ENCODE results near the gene ACMSD.
"Not testable (repeated sequence)": the region's sequence is repeated elsewhere in the genome, so short reads cannot be mapped to it uniquely, and the experiment has no call there.

ACMSD gene

DNA sequence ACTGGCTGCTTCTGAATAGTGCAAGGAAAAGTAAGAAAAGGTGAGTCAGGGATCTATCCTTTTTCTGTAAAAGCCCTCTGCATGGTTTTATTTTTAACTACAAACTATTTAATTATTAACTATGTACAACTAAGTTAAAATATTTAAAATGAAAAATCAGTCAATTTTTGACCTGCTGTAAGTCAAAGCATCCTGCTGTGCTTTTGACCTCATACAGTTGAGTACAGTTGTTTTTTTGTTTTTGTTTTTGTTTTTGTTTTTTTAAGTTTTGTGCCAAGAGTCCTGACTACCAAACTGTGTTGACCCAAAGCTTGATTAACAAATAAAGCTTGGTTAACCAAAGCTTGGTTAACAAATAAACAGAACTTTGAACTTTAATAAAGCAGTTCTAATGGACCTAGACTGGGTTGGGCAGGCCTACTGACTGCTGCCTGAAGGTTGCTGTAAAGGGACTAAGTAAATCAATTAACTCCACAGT, at the start of gene ACMSD:
ACMSD (plus strand) TSS at position 474 of the 478 bp plus-strand sequence. CDS start 67 bp downstream, outside the sequence.
- no peak for DNase-seq (ENCODE audit: low read depth in 2 of 2)

DNA sequence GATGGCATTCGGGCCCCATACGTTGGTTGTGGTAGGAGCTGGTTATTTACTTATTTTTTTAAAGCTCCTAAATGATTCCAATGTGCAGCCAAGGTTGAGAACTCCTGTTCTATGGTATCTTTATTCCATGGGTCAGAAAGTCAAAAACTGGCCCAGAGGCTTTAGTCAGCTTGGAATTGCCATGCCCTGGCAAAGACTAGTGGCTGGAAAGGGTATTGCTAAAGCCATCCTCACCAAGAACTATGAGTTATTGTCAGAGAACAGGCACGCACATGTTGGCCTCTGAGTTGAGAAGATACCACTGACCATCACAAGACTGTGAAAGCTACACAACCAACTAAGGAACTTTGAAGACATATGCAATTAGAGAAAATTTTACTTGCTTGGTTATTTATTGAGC, 47.9 kb upstream of the ACMSD start:
- DNase-seq (ENCODE audit: low read depth in 2 of 2): no peak

DNA sequence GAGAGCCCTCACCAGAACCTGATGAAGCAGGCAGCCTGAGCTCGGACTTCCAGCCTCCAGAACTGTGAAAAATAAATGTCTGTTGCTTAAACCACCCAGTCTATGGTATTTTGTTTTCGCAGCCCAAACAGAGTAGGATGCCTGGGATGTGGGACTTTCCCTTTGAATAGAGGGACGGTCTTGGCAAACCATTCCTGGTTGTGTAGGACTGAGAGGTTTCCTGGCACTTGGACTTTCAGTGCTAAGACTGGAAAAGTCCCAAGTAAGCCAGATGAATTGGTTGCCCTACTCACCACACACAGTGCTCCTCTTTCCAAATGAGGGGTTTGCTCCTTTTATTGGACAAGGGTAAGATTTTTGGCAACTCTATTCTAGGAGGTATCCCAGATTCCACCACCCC, 46.8 kb upstream of the ACMSD start:
- no peak for DNase-seq (ENCODE audit: low read depth in 2 of 2)

DNA sequence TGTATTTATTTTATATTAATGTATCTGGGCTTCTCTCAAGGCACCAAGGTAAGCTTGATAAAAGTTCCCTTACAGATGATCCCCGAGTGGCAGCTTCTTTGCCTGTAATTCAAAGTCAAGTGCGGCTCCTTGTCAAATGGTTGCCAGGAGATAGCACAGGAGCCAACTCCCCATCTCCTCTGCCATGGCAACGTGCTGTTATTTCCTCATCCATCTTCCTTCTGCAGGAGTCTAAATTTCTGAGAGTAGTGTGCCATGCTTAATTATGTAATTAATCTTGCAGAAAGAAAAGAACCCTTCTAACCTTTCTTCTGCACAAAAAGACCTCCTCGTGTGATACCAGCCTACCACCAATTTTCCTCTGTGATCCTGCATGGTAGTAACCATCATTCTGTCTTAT, 46.2 kb upstream of the ACMSD start:
- DNase-seq (ENCODE audit: low read depth in 2 of 2): no peak

DNA sequence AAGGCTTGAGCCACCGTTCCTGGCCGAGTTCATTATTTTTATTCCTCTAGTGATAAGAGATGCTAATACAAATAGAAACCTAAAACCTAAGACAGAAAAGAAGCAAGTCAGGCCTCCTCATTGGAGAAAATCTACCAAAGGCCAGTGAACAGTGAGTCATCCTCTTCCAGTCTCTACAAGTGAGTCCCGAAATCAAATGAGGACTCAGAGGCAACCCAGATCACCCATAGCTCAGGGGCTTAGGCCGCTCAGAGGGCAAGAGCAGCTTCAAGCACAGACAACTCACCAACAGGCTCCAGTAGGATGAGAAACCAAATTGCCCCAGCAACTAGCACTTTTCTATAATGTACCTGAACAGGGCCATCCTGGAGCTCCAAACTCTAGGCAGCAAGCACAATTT, 42.7 kb upstream of the ACMSD start:
- no peak for DNase-seq (ENCODE audit: low read depth in 2 of 2)

DNA sequence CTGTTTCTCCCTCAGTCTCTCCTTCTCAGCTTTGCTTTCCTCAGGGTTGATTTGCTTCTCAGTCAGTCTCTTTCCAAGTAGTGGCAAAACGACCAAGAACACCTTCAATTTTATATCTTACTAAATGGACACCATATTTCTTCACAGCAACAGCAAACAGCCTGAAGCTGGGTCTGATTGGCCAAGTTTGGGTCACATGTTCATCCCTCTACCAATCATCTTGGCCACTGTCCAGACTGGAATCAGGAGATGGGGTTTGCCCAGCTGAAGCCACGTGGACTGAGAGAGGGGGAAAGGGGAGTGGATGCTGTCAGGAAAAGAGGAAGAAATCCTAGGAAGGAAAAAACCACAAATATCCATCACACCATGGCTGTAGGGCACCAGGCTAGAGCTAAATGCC, 42.0 kb upstream of the ACMSD start:
- no peak for DNase-seq (ENCODE audit: low read depth in 2 of 2)

DNA sequence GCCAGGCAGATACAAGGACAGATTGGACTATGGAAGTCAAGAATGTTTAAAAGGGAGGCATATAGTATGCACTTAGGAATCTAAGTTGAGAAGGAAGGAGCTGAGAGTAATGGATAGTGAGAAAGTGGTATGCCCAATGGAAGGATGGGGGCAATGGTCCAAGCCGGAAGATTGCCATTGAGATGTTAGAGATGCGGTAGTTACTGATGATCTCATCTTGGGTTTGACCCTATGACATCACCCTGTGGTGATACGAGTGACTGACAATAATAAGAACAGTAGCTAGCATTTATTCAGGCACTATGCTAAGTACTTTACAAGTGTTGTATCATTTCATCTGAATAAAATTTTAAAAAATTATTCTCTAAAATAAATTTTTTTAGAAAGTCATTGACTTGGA, 38.5 kb upstream of the ACMSD start:
- no peak for DNase-seq (ENCODE audit: low read depth in 2 of 2)

DNA sequence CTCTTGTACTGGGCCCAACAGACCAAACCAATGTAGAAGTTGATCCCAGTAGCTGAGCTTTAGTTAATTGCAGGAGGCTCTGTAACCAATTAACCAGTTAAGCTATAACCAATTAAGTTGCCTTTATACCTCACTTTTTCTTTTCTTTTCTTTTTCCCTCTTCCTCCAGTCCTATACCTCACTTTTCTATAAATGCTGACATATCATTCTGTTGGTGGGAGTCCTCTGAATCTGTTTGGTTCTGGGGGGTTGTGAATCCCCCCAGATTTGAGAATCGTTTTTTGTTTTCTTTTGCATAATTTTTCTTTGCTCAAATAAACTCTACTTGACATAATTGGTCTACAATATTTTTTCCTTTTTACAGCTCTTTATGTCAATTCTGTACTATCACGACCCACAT, 38.1 kb upstream of the ACMSD start:
- DNase-seq (ENCODE audit: low read depth in 2 of 2): no peak

DNA sequence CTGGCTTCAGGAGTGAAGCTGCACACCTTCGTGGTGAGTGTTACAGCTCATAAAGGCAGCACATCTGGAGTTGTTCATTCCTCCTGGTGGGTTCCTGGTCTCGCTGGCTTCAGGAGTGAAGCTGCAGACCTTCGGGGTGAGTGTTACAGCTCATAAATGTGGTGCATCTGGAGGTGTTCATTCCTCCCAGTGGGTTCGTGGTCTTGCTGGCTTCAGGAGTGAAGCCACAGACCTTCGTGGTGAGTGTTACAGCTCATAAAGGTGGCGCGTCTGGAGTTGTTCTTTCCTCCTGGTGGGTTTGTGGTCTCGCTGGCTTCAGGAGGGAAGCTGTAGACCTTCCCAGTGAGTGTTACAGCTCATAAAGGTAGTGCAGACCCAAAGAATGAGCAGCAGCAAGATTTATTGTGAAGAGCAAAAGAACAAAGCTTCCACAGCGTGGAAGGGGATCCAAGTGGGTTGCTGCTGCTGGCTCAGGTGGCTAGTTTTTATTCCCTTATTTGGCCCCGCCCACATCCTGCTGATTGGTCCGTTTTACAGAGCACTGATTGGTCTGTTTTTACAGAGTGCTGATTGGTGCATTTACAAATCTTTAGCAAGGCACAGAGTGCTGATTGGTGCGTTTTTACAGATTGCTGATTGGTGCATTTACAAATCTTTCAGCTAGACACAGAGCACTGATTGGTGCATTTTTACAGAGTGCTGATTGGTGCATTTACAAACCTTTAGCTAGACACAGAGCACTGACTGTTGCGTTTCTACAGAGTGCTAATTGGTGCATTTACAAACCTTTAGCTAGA, 34.6 kb upstream of the ACMSD start:
- DNase-seq (ENCODE audit: low read depth in 2 of 2): not testable (repeated sequence)

DNA sequence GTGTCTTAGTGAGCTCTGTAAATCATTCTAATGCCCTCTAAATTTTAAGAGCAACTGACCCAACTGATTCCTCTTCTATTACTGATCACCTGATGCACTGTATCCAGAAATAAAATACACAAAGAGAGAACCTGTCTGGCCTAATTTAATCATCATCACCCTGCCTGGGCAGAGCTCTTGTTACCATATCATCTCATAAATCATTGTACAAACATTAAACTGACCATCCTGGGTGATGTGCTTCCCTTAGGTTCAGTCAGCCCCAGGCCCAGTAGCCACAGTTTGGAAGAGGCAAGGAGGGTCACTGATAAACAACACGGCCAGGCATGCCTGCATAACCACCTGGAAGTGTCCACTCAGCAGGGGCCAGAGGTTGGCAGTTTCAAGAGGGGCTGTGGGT, 22.7 kb upstream of the ACMSD start:
- no peak for DNase-seq (ENCODE audit: low read depth in 2 of 2)

DNA sequence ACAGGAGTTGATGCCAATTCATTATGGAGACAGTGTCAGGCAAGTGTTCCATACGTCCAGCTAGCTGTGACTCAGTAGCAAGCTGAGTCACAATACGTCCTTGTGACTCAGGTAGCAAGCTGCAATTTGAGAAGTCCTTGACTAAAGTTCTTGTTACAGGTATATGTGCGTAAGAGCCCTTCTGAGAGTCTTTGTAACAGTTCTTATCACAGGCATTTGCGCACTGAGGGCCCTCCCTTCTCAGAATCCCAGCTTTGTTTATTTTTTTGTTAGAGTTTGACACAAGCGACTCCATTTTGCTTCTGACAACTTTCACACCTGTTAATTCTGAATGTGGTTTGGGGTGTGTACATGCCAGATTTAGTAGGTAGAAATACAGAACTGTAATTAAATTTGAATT, 20.1 kb upstream of the ACMSD start:
- no peak for DNase-seq (ENCODE audit: low read depth in 2 of 2)

DNA sequence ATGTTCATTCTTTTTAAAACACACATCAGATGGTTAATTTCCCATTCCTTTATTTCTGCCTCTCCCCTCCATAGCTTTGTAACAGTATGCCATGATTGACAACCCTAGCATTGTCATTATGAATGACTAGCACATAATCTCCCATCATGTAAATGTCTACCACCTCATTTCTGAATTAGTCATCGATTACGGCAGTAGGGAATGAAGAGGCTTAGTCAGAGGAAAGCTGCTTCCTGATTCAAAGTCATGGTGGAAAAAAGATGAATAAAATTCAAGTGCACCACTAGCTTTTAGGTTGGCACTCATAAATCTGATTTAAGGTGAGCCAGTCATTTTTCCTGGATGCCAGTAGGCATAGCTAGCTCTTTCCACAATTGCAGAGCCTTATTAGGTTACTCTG, 19.1 kb upstream of the ACMSD start:
- DNase-seq (ENCODE audit: low read depth in 2 of 2): no peak

DNA sequence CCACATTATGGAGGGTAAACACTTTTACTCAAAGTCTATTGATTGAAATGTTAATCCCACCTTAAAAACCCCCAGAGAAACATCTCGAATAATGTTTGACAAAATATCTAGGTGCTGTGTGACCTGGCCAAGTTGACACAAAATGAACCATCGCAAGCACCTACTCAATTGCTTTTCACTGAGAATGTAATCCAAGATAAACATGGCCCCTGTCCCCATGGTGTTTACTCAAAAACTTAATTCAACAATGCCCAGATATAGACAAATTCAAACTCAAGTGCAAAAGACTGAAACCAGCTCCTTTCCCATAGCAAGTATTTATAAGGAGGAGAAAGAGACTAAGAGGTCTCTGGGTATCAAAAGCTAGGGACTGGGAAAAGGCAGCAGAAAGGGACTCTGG, 15.0 kb upstream of the ACMSD start:
- DNase-seq (ENCODE audit: low read depth in 2 of 2): no peak

DNA sequence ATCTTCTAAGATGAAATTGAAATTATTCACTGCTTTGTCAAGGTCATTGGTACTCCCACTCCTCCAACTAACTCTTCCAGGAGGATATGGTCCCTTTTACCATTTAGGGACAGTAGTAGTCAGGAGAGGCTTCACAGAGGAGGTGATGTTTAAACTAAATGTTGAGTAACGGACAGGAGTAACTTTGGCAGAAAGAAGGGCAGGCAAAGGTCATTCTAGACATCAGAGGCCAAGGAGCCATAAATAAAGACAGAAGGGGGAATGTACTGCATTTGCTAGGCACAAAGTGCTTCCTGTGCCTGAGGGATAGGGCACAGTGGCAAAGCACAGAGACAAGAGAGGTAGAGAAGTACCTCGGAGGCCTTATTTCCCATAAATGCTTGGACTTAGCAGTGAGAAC, 14.6 kb upstream of the ACMSD start:
- no peak for DNase-seq (ENCODE audit: low read depth in 2 of 2)

DNA sequence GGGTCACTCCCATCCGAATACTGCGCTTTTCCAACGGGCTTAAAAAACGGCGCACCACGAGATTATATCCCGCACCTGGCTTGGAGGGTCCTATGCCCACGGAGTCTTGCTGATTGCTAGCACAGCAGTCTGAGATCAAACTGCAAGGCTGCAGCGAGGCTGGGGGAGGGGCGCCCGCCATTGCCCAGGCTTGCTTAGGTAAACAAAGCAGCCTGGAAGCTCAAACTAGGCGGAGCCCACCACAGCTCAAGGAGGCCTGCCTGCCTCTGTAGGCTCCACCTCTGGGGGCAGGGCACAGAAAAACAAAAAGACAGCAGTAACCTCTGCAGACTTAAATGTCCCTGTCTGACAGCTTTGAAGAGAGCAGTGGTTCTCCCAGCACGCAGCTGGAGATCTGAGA, 12.7 kb upstream of the ACMSD start:
- DNase-seq (ENCODE audit: low read depth in 2 of 2): not testable (repeated sequence)

DNA sequence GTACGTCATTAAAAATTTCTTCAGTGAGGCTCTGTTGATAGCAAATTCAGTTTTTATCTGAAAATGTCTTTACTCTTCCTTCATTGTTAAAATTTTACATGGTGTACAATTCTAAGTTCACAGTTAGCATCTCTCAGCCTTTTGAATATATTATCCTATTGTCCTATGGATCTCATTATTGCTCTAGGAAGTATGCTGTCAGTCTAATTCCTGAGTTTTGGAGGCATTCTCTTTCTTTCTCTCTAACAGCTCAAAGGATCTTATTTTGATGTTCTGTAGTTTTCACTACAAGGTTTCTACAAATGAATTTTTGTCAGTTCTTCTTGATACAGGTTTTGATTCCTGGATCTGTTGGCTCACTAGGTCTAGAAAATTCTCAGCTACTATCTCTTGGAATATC, 2.9 kb upstream of the ACMSD start:
- DNase-seq (ENCODE audit: low read depth in 2 of 2): no peak

DNA sequence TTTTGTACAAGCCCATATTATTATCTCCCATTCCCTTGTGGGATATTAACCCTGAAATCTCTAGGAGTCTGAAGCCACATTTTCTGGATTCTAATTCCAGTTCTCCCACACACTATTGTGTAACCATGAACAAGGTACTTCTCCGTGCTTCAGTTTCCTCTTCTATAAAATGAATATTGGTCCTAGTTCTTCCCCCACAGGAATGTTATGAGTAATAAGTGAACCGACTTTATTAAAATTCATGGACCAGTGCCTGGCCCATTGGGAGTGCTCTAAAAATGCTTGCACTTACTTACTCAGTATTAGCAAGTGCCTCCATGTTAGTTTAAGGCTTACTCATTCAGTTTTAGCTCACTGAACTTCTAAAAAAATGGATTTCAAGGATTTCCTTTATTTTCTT, 1.4 kb upstream of the ACMSD start:
- no peak for DNase-seq (ENCODE audit: low read depth in 2 of 2)

DNA sequence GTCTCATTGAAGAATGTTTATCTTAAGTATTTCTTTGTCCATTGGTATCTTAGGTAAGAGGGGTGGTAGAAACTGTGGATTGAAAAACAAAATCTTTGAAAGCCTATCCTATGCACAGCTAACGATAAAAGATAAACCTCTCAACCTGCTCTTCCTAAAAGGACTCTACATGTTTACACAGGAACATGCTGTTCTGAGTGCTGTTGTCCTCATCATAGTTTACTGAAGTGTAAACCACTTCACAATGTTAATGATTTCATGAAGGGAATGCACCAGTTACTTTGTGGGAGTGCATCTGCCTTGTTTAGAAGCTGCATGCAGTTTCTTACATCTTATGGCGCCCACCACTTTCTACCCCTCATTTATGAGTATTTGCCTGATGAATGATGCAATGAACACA, 1.2 kb downstream of the ACMSD start:
- no peak for DNase-seq (ENCODE audit: low read depth in 2 of 2)

DNA sequence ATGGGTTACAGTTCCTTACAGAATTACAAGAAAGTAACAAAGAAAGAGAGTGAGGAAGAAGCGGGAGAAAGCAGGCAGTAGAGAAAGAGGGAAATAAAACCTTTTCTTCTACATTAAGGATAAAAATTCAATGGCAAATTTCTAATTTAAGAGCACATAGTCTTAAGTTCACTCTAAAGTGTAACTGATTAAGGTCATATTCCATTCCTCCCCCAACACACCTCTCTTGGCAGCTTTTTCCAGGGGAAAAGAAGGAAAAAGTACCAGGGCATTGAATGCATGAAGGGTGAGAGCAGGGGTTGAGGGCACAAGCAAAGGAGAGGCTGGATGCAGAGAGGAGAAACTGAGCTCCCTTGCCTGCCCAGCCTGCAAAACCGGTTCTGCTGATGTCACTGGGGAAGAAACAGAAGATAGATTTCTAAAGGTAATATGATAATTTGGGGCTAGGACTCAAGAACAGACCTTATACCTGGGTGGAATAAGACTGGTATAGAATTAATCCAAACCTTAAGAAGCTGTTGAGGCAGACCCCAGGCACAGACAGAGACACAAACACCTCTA, 4.6 kb downstream of the ACMSD start:
- no peak for DNase-seq (ENCODE audit: low read depth in 2 of 2)

DNA sequence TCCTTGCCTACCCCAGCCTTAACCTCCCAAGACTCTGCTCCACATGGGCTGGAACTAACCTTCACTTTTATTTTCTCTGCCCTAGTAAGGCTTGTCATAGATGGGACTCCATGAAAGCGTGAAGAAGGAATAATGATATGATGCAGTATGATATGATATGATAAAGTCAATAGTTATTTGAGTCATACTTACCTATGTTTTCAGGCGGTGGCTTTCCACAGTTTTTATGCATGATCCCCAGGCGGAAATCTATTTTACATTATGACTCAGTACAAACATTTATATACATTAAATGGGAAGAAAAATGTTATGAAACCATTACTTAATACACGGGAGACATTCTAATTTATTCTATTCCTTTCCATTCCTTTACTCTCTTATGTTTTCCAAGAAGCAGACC, 5.6 kb downstream of the ACMSD start:
- no peak for DNase-seq (ENCODE audit: low read depth in 2 of 2)

DNA sequence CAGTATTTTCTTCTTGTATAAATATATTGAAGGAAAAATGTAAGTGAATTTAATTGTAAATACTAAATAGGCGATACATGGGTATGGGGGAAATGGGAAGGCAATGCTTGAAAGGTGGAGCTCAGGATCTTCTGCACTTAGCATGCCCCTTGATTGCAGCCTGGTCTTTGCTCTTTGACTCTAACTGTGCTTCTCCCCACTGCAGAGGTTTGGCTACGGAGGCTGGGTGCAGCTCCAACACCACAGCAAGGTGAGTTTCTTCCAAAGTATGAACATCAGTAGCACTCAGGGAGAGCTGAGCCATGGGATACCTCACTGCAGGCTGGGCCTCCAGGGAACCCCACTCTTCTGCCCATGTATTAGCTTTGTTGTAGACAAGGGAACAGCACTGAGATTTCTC, 6.6 kb downstream of the ACMSD start:
- DNase-seq (ENCODE audit: low read depth in 2 of 2): no peak

DNA sequence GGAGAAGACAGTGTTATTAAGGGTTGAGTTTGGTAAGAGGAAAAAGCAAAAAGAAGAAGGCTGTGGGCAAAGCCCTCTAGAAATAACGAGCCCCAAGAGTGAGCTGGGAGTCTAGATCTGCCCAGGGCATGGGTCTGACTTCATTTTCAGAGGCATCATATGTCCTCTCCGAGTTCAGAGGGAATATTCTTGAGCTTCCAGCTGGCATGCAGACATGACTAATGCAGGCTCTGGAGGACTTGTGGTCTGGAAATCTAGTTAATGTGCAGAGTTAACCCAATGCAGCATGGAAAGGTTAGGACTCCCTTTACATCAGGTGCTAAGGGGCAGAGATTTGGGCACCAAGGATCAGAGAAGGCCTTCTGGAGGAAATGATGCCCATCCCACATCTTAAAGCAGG, 7.3 kb downstream of the ACMSD start:
- no peak for DNase-seq (ENCODE audit: low read depth in 2 of 2)

DNA sequence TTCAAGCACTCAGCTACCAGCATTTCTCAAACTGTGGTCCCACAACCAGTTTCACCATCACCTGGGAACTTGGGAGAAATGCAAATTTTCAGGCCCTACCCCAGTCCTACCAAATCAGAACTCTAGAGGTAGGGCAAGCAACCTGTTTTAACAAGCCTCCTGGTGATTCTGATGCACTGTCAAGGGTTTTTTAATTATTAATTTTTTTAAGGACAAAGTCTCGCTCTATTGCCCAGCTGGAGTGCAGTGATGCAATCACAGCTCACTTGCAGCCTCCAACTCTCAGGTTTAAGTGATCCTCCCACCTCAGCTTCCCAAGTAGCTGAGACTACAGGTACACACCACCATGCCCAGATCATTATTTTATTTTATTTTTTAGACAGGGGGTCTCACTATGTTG, 7.8 kb downstream of the ACMSD start:
- no peak for DNase-seq (ENCODE audit: low read depth in 2 of 2)

DNA sequence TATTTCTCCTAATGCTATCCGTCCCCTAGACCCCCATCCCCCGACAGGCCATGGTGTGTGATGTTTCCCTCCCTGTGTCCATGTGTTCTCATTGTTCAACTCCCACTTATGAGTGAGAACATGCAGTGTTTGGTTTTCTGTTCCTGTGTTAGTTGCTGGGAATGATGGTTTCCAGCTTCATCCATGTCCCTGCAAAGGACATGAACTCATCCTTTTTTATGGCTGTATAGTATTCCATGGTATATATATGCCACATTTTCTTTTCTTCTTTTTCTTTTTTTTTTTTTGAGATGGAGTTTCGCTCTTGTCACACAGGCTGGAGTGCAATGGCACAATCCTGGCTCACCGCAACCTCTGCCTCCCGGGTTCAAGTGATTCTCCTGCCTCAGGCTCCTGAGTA, 9.2 kb downstream of the ACMSD start:
- not testable (repeated sequence) for DNase-seq (ENCODE audit: low read depth in 2 of 2)
